ENCODE measurements around the gene PDE10A.

PDE10A gene

DNA sequence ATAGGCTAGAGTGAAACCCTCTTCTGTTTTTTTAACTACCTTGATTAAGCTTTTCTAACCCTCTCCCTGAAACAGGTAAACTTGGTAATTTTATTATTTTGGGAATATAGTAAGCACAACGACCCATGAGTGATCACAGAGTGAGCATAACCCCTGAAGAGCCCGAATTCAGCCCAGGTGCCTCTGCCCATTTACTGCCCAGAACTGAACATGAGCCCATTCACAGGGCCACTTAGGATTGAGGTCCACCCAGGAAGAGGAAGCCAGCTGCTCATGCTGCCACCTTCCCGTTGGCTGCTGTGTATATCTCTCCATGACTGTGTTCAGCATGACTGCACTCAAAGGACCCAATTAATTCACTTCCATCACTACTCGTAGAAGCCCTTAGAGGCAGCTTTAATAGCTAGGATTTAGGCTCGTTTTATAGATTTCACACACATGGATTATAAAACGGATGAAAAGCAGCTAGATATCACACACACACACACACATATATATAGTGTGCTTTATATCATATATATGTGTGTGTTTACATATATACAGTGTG, 8.3 kb upstream of the PDE10A start:
- no peak for DNase-seq (ENCODE audit: low spot score)
- TF ChIP-seq, protein P1, sequence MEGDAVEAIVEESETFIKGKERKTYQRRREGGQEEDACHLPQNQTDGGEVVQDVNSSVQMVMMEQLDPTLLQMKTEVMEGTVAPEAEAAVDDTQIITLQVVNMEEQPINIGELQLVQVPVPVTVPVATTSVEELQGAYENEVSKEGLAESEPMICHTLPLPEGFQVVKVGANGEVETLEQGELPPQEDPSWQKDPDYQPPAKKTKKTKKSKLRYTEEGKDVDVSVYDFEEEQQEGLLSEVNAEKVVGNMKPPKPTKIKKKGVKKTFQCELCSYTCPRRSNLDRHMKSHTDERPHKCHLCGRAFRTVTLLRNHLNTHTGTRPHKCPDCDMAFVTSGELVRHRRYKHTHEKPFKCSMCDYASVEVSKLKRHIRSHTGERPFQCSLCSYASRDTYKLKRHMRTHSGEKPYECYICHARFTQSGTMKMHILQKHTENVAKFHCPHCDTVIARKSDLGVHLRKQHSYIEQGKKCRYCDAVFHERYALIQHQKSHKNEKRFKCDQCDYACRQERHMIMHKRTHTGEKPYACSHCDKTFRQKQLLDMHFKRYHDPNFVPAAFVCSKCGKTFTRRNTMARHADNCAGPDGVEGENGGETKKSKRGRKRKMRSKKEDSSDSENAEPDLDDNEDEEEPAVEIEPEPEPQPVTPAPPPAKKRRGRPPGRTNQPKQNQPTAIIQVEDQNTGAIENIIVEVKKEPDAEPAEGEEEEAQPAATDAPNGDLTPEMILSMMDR (IDR thresholded peaks at IDR 0.05): no peak
- no peak overlapping the region for H3K4me3 ChIP-seq
- no peak overlapping the region for H3K27ac ChIP-seq

DNA sequence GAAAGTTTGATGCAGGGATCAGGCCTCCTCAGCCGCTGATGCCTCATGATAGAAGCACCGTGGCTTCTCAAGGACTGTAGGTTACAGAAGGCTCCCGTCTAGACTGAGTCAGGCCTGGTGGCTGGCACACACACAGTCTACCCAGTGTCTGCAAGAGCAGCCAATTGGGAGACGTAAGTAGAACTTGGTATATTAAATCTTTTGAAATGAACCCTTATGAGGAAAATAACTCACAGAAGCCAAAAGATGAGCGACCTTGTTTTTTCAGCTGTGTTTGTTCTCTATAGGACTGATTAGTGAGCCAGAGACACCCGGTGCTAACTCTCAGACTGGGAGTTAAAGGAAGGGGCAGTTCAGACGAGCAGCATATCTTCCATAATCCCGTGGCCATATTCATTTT, 5.9 kb upstream of the PDE10A start:
- Histone ChIP-seq H3K27ac (no peak overlapping the region), H3K4me3 (no peak overlapping the region)
- TF ChIP-seq, protein P1 (IDR thresholded peaks at IDR 0.05): no peak
- no peak for DNase-seq (ENCODE audit: low spot score)

DNA sequence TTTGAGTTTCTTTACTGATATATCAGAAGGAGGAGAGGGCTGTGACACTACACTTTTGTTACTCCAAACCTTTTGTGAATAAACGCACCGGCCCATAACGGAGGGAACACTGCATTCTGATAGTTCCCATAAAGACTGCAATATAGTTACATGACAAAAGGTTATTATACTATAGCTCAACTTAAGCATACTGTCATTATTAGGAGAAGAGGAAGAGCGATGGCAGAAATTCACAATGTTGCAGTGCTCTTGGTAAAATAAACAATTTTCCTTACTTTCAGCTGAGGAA, 2.3 kb upstream of the PDE10A start:
- TF ChIP-seq, protein P1 (IDR thresholded peaks at IDR 0.05): no peak
- no peak for DNase-seq (ENCODE audit: low spot score)
- Histone ChIP-seq H3K4me3 (no peak overlapping the region), H3K27ac (no peak overlapping the region)

DNA sequence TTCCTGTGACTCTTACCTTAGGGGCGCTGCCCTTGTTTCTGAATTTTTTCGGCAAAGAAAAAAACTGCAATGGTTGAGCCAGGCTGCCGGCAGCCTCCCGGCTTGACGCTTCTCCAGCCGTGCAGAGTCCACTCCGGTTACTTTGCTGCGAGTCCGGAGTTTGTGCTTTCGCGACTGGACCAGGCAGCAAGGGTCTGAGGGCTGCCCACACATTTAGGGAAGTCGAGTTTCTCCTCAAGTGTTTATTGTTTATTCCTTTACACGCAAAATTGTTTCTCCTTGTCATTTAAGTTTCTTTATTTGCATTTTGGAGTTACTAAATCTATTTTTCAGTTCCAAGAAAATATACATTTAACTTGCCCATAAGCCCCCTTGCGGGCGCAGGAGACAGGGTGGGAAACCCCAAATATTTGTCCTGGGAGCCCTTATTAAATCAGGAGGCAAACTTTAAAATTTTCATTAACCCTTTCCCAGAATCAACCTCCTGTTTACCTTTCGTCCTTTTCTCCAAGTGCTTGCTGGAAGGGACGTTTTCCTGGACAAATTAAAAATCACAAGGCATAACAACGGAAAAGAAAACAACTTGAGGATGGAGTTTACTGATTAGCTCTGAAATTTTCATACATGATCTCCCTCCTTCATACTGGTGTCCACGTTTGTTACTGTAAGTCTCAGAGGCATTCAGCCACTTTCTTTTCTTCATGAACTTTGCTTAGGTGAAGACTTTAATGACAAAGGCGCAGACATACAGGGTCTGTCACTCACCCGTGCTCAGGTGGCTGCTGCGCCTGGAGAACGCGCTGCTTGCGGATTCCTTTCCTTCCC, 1.7 kb upstream of the PDE10A start:
- TF ChIP-seq, protein P1 (IDR thresholded peaks at IDR 0.05): no peak
- peak overlapping the region; percentile 77 for H3K4me3 ChIP-seq
- H3K27ac ChIP-seq: no peak overlapping the region
- peak; percentile 54 for DNase-seq (ENCODE audit: low spot score)

DNA sequence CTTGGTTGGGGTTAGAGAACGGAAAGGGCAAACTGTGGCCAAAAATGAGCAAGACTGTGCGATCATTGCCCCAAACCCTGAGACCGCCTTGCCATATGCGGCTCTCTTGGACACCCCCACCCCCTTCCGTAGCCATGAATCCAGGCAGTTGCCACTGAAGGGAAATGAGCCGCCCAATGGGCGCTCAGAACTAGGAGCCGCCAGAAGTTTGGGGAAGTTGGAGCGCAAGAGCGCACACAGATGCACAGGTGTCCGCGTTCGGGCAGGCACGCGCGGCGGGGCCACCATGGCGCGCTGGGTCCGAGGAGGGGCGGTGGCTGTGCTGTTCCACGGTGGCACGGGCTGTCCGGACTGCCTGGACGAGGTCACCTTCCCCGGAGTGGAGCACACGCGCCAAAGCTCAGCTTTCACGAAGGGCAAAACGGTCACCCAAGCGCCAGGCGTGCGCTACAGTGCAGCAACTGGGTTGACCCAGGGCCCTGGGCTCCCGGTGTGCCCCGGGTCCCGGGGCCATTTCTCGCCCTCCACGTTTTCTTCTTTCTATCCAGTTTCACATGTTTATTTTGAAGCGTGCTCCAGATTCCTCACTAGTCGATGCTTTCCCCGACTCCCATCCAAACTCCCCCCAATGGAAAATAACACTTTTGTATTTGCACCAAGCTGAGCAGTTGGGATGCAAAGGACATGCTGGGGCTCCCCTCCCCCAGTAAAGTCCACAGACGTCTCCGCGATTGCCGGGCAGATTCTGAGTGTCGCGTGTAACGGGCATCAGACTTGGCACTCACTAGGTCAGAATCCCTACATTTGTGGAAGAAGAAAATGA, 906 bp upstream of the PDE10A start:
- DNase-seq (ENCODE audit: low spot score): peak; percentile 70
- peak overlapping the region in 1 of 2 donors; percentile 82 for H3K27ac ChIP-seq
- H3K4me3 ChIP-seq: peak overlapping the region; percentile 77

DNA sequence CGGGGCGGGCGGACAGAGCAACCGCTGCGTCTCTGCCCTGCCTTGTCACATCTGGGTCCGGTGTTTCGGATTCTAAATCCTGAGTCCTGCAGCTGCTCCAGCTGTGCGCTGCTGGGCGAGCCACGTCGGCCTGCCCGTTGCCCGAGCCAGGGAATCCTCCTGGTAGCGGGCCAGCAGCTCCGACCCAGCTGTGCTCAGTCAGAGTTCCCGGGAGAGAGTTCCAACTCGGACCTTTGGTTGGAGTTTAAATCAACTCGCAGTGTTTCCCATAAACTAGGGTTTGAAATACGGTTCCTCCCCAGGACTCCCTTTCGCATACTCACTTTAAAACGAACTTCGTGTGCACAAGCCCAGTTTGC, 315 bp upstream of the PDE10A start:
- peak overlapping the region; percentile 36 to 82 for H3K27ac ChIP-seq
- no peak for DNase-seq (ENCODE audit: low spot score)

More for the DNA sequence above, 906 bp upstream of the PDE10A start:
- TF ChIP-seq, protein P1 (IDR thresholded peaks at IDR 0.05): no peak

More for the DNA sequence above, 315 bp upstream of the PDE10A start:
- H3K4me3 ChIP-seq: peak overlapping the region; percentile 77
- TF ChIP-seq, protein P1 (IDR thresholded peaks at IDR 0.05): no peak
